GM23338 (cell line): ENCODE data around the gene FANCD2OS. TPM values are rescaled to one million over a fixed set of nuclear protein-coding genes. Genes with fewer than 3 reads are reported as not detected.
A peak's percentile ranks its signal among the peaks of the same experiment; 100 is the strongest.

ENCODE experiments used
- ATAC-seq: fragments of 200-7000 bp; cut with Tn5 transposase; 3 replicates; pipeline ENCODE4 v1.9.1; 2020
- DNase-seq: peaks from one replicate; pipeline ENCODE4 v3.0.0-alpha.2; 2015; ENCODE audit warnings: low spot score
- H2AFZ ChIP-seq: fragments of 200-600 bp; sonication (generic); 2 replicates; pipeline ENCODE4 v1.8.0; 2016; ENCODE audit warnings: antibody characterized with exemption, mild to moderate bottlenecking, moderate library complexity
- H3F3A ChIP-seq: fragments of 200-600 bp; sonication (generic); replicated peaks from 2 replicates; pipeline ENCODE4 v1.8.0; 2017; ENCODE audit warnings: antibody characterized with exemption, mixed run types, low read depth
- H3K27ac ChIP-seq: fragments of 200-600 bp; sonication (generic); 2 replicates; pipeline ENCODE4 v1.6.1; 2016; ENCODE audit warnings: low read depth
- H3K27me3 ChIP-seq: fragments of 200-600 bp; sonication (generic); 2 replicates; pipeline ENCODE4 v1.8.0; 2016; ENCODE audit warnings: mild to moderate bottlenecking, mixed run types, moderate library complexity; ENCODE audit not compliant: insufficient read depth
- H3K36me3 ChIP-seq: fragments of 200-600 bp; sonication (generic); 2 replicates; pipeline ENCODE4 v1.8.0; 2016; ENCODE audit warnings: mild to moderate bottlenecking; ENCODE audit not compliant: insufficient read depth
- H3K4me1 ChIP-seq: fragments of 200-600 bp; sonication (generic); 2 replicates; pipeline ENCODE4 v1.8.0; 2016; ENCODE audit warnings: mild to moderate bottlenecking, moderate library complexity; ENCODE audit not compliant: insufficient read depth
- H3K4me2 ChIP-seq: fragments of 200-600 bp; sonication (generic); 2 replicates; pipeline ENCODE4 v1.7.1; 2017; ENCODE audit warnings: mixed run types
- H3K4me3 ChIP-seq: fragments of 200-600 bp; sonication (generic); 2 replicates; pipeline ENCODE4 v1.6.1; 2016; ENCODE audit warnings: mixed run types
- H3K79me2 ChIP-seq: fragments of 200-600 bp; sonication (generic); replicated peaks from 2 replicates; pipeline ENCODE4 v1.8.0; 2017; ENCODE audit warnings: mild to moderate bottlenecking; ENCODE audit not compliant: insufficient read depth
- H3K9me2 ChIP-seq: fragments of 200-600 bp; sonication (generic); 2 replicates; pipeline ENCODE4 v1.8.0; 2017; ENCODE audit not compliant: insufficient read depth
- H4K20me1 ChIP-seq: fragments of 200-600 bp; sonication (generic); replicated peaks from 2 replicates; pipeline ENCODE4 v1.8.0; 2017; ENCODE audit warnings: mild to moderate bottlenecking; ENCODE audit not compliant: insufficient read depth
- H3K27ac Mint-ChIP-seq: 2 replicates; pipeline ENCODE4 v1.8.0; 2020; ENCODE audit warnings: inconsistent platforms, mild to moderate bottlenecking, moderate library complexity, mixed read lengths
- H3K27me3 Mint-ChIP-seq: 3 replicates; pipeline ENCODE4 v1.8.0; 2022; ENCODE audit warnings: low read depth, mild to moderate bottlenecking, moderate library complexity, mixed read lengths, inconsistent platforms; ENCODE audit not compliant: insufficient read depth, poor library complexity
- H3K36me3 Mint-ChIP-seq: 3 replicates; pipeline ENCODE4 v1.8.0; 2021; ENCODE audit warnings: low read depth, mild to moderate bottlenecking, inconsistent platforms, moderate library complexity, mixed read lengths
- H3K4me1 Mint-ChIP-seq: 3 replicates; pipeline ENCODE4 v1.8.0; 2020; ENCODE audit warnings: mild to moderate bottlenecking, inconsistent platforms, mixed read lengths
- H3K4me3 Mint-ChIP-seq: 3 replicates; pipeline ENCODE4 v1.8.0; 2021; ENCODE audit warnings: moderate library complexity, mild to moderate bottlenecking, inconsistent platforms, mixed read lengths
- H3K9me3 Mint-ChIP-seq: 3 replicates; pipeline ENCODE4 v1.8.0; 2020; ENCODE audit warnings: moderate library complexity, mild to moderate bottlenecking, inconsistent platforms, mixed read lengths
- CREB1 ChIP-seq: fragments of 250-450 bp; sonication (Bioruptor Pico); IDR thresholded peaks from 2 replicates; pipeline ENCODE4 v1.5.0; 2020; ENCODE audit warnings: low read depth, mild to moderate bottlenecking, moderate library complexity
- EZH2 ChIP-seq: fragments of 200-600 bp; sonication (generic); IDR thresholded peaks from one replicate; pipeline ENCODE4 v1.8.0; 2017; ENCODE audit warnings: antibody characterized with exemption, mild to moderate bottlenecking, low read depth; ENCODE audit not compliant: unreplicated experiment
- EZH2phosphoT487 ChIP-seq: fragments of 200-600 bp; sonication (generic); IDR thresholded peaks from one replicate; pipeline ENCODE4 v1.8.1; 2018; ENCODE audit warnings: antibody characterized with exemption; ENCODE audit not compliant: unreplicated experiment
- JUNB ChIP-seq: IDR thresholded peaks from one replicate; pipeline ENCODE4 v1.6.1; 2016; ENCODE audit warnings: antibody characterized with exemption; ENCODE audit not compliant: unreplicated experiment
- NANOG ChIP-seq: IDR thresholded peaks from 2 replicates; pipeline ENCODE4 v1.6.1; 2016; ENCODE audit warnings: antibody characterized with exemption, borderline replicate concordance
- POLR2AphosphoS5 ChIP-seq: IDR thresholded peaks from 2 replicates; pipeline ENCODE4 v1.6.1; 2016; ENCODE audit warnings: antibody characterized with exemption, low read depth
- STAT1 ChIP-seq: IDR thresholded peaks from one replicate; pipeline ENCODE4 v1.6.1; 2016; ENCODE audit warnings: antibody characterized with exemption; ENCODE audit not compliant: unreplicated experiment
- ZNF114 ChIP-seq: fragments of 250-450 bp; sonication (Bioruptor Pico); IDR thresholded peaks from 2 replicates; pipeline ENCODE4 v1.5.0; 2020; ENCODE audit warnings: mild to moderate bottlenecking, moderate library complexity
- ZNF331 ChIP-seq: fragments of 250-450 bp; sonication (Bioruptor Pico); IDR thresholded peaks from 2 replicates; pipeline ENCODE4 v1.5.0; 2020; ENCODE audit warnings: low read depth, mild to moderate bottlenecking, moderate library complexity
- polyA plus RNA-seq: library from polyadenylated mRNA; unstranded; fragments of >200 nt; fragmentation: Nextera tagmentation; extraction: Ambion mirVana; gene quantifications from 2 replicates; pipeline ENCODE4 v1.2.1, GENCODE V29; 2016
- total RNA-seq: library from RNA; depleted of rRNA; stranded (reverse); fragments of >200 nt; shearing (Covaris generic); gene quantifications from 2 replicates; pipeline ENCODE4 v1.2.3, GENCODE V29; 2014
- TF ChIP-seq, protein P1 (sequence below): fragments of 250-450 bp; sonication (Bioruptor Pico); IDR thresholded peaks from 2 replicates; pipeline ENCODE4 v1.5.0; 2020; ENCODE audit warnings: mild to moderate bottlenecking, moderate library complexity
- TF ChIP-seq, protein P2 (sequence below): IDR thresholded peaks from 2 replicates; pipeline ENCODE4 v1.6.1; 2016; ENCODE audit warnings: antibody characterized with exemption
- TF ChIP-seq, protein P3 (sequence below), 2 experiments: fragments of 200-600 bp in 1 of 2; sonication (generic) in 1 of 2; conservative IDR thresholded peaks; 2 replicates each; pipeline versions ENCODE4 v1.5.1 to v1.6.1; 2016 to 2017; ENCODE audit warnings: antibody characterized with exemption in 2 of 2, low read depth in 2 of 2, mild to moderate bottlenecking in 2 of 2, moderate library complexity in 1 of 2
- TF ChIP-seq, protein P4 (sequence below): IDR thresholded peaks from one replicate; pipeline ENCODE4 v1.6.1; 2018; ENCODE audit warnings: antibody characterized with exemption; ENCODE audit not compliant: unreplicated experiment

Gene FANCD2OS
- total and polyA plus RNA-seq, 2 experiments from 2014 or later: 0.94 TPM; not detected in 1

DNA sequence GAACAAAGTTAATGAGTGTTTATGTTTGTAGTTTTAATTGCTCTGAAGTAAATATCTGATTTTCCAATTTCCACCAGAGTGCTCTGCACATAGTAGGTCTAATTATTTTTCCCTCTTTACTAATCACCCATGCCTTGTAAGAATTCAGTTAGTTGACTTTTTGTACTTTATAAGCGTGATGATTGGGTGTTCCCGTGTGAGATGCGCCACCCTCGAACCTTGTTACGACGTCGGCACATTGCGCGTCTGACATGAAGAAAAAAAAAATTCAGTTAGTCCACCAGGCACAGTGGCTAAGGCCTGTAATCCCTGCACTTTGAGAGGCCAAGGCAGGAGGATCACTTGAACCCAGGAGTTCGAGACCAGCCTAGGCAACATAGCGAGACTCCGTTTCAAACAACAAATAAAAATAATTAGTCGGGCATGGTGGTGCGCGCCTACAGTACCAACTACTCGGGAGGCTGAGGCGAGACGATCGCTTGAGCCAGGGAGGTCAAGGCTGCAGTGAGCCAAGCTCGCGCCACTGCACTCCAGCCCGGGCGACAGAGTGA lies 33.0 kb upstream of the FANCD2OS start:
- peaks cover 14% of the 10 kb centered on the region for H4K20me1 ChIP-seq
- peaks cover 20% of the 10 kb centered on the region for H3K36me3 Mint-ChIP-seq
- peaks cover 14% of the 10 kb centered on the region for H3K27me3 Mint-ChIP-seq
- H2AFZ ChIP-seq: peak overlapping the region; percentile 92
- H3K4me1 ChIP-seq: peaks cover 8% of the 10 kb centered on the region; the same call in 1 of the 2 replicates
- H3K79me2 ChIP-seq: peaks cover 41% of the 10 kb centered on the region
- H3K36me3 ChIP-seq: no peaks in the 10 kb centered on the region
- peak overlapping the region; percentile 73 for H3K4me3 ChIP-seq
- peak; percentile 12 for ATAC-seq
- TF ChIP-seq ZNF331: no peak
- TF ChIP-seq, protein P1, sequence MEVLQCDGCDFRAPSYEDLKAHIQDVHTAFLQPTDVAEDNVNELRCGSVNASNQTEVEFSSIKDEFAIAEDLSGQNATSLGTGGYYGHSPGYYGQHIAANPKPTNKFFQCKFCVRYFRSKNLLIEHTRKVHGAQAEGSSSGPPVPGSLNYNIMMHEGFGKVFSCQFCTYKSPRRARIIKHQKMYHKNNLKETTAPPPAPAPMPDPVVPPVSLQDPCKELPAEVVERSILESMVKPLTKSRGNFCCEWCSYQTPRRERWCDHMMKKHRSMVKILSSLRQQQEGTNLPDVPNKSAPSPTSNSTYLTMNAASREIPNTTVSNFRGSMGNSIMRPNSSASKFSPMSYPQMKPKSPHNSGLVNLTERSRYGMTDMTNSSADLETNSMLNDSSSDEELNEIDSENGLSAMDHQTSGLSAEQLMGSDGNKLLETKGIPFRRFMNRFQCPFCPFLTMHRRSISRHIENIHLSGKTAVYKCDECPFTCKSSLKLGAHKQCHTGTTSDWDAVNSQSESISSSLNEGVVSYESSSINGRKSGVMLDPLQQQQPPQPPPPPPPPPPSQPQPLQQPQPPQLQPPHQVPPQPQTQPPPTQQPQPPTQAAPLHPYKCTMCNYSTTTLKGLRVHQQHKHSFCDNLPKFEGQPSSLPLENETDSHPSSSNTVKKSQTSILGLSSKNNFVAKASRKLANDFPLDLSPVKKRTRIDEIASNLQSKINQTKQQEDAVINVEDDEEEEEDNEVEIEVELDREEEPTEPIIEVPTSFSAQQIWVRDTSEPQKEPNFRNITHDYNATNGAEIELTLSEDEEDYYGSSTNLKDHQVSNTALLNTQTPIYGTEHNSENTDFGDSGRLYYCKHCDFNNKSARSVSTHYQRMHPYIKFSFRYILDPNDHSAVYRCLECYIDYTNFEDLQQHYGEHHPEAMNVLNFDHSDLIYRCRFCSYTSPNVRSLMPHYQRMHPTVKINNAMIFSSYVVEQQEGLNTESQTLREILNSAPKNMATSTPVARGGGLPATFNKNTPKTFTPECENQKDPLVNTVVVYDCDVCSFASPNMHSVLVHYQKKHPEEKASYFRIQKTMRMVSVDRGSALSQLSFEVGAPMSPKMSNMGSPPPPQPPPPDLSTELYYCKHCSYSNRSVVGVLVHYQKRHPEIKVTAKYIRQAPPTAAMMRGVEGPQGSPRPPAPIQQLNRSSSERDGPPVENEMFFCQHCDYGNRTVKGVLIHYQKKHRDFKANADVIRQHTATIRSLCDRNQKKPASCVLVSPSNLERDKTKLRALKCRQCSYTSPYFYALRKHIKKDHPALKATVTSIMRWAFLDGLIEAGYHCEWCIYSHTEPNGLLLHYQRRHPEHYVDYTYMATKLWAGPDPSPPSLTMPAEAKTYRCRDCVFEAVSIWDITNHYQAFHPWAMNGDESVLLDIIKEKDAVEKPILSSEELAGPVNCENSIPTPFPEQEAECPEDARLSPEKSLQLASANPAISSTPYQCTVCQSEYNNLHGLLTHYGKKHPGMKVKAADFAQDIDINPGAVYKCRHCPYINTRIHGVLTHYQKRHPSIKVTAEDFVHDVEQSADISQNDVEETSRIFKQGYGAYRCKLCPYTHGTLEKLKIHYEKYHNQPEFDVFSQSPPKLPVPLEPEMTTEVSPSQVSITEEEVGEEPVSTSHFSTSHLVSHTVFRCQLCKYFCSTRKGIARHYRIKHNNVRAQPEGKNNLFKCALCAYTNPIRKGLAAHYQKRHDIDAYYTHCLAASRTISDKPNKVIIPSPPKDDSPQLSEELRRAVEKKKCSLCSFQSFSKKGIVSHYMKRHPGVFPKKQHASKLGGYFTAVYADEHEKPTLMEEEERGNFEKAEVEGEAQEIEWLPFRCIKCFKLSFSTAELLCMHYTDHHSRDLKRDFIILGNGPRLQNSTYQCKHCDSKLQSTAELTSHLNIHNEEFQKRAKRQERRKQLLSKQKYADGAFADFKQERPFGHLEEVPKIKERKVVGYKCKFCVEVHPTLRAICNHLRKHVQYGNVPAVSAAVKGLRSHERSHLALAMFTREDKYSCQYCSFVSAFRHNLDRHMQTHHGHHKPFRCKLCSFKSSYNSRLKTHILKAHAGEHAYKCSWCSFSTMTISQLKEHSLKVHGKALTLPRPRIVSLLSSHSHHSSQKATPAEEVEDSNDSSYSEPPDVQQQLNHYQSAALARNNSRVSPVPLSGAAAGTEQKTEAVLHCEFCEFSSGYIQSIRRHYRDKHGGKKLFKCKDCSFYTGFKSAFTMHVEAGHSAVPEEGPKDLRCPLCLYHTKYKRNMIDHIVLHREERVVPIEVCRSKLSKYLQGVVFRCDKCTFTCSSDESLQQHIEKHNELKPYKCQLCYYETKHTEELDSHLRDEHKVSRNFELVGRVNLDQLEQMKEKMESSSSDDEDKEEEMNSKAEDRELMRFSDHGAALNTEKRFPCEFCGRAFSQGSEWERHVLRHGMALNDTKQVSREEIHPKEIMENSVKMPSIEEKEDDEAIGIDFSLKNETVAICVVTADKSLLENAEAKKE (CRISPR knock-in tag): no peak
- no peak for TF ChIP-seq JUNB
- no peak for TF ChIP-seq STAT1
- TF ChIP-seq POLR2AphosphoS5: no peak
- no peak for TF ChIP-seq EZH2phosphoT487
- TF ChIP-seq, protein P2, sequence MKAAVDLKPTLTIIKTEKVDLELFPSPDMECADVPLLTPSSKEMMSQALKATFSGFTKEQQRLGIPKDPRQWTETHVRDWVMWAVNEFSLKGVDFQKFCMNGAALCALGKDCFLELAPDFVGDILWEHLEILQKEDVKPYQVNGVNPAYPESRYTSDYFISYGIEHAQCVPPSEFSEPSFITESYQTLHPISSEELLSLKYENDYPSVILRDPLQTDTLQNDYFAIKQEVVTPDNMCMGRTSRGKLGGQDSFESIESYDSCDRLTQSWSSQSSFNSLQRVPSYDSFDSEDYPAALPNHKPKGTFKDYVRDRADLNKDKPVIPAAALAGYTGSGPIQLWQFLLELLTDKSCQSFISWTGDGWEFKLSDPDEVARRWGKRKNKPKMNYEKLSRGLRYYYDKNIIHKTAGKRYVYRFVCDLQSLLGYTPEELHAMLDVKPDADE: no peak
- no peak for TF ChIP-seq ZNF114
- TF ChIP-seq CREB1 (CRISPR knock-in tag): no peak
- TF ChIP-seq NANOG: no peak
- TF ChIP-seq, protein P3, sequence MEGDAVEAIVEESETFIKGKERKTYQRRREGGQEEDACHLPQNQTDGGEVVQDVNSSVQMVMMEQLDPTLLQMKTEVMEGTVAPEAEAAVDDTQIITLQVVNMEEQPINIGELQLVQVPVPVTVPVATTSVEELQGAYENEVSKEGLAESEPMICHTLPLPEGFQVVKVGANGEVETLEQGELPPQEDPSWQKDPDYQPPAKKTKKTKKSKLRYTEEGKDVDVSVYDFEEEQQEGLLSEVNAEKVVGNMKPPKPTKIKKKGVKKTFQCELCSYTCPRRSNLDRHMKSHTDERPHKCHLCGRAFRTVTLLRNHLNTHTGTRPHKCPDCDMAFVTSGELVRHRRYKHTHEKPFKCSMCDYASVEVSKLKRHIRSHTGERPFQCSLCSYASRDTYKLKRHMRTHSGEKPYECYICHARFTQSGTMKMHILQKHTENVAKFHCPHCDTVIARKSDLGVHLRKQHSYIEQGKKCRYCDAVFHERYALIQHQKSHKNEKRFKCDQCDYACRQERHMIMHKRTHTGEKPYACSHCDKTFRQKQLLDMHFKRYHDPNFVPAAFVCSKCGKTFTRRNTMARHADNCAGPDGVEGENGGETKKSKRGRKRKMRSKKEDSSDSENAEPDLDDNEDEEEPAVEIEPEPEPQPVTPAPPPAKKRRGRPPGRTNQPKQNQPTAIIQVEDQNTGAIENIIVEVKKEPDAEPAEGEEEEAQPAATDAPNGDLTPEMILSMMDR (conservative IDR thresholded peaks at IDR 0.05; ENCODE audit: low read depth in 2 of 2): no peak
- no peak for TF ChIP-seq EZH2
- TF ChIP-seq, protein P4, sequence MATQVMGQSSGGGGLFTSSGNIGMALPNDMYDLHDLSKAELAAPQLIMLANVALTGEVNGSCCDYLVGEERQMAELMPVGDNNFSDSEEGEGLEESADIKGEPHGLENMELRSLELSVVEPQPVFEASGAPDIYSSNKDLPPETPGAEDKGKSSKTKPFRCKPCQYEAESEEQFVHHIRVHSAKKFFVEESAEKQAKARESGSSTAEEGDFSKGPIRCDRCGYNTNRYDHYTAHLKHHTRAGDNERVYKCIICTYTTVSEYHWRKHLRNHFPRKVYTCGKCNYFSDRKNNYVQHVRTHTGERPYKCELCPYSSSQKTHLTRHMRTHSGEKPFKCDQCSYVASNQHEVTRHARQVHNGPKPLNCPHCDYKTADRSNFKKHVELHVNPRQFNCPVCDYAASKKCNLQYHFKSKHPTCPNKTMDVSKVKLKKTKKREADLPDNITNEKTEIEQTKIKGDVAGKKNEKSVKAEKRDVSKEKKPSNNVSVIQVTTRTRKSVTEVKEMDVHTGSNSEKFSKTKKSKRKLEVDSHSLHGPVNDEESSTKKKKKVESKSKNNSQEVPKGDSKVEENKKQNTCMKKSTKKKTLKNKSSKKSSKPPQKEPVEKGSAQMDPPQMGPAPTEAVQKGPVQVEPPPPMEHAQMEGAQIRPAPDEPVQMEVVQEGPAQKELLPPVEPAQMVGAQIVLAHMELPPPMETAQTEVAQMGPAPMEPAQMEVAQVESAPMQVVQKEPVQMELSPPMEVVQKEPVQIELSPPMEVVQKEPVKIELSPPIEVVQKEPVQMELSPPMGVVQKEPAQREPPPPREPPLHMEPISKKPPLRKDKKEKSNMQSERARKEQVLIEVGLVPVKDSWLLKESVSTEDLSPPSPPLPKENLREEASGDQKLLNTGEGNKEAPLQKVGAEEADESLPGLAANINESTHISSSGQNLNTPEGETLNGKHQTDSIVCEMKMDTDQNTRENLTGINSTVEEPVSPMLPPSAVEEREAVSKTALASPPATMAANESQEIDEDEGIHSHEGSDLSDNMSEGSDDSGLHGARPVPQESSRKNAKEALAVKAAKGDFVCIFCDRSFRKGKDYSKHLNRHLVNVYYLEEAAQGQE: no peak
- peaks cover 11% of the 10 kb centered on the region for H3K4me1 Mint-ChIP-seq
- peak overlapping the region; percentile 84 for H3K4me3 Mint-ChIP-seq
- H3F3A ChIP-seq: no peaks in the 10 kb centered on the region
- H3K9me3 Mint-ChIP-seq: 0 out of 3 replicates have a peak, but pooled peaks cover under 1% of the 10 kb centered on the region
- H3K27ac Mint-ChIP-seq: no peak overlapping the region
- no peaks in the 10 kb centered on the region for H3K9me2 ChIP-seq
- no peak for DNase-seq
- H3K4me2 ChIP-seq: peak overlapping the region; percentile 84; the same call in 1 of the 2 replicates
- H3K27ac ChIP-seq: no peak overlapping the region
- no peaks in the 10 kb centered on the region for H3K27me3 ChIP-seq
